Measurements from ENCODE around the gene LOXL4.

The LOXL4 gene

DNA sequence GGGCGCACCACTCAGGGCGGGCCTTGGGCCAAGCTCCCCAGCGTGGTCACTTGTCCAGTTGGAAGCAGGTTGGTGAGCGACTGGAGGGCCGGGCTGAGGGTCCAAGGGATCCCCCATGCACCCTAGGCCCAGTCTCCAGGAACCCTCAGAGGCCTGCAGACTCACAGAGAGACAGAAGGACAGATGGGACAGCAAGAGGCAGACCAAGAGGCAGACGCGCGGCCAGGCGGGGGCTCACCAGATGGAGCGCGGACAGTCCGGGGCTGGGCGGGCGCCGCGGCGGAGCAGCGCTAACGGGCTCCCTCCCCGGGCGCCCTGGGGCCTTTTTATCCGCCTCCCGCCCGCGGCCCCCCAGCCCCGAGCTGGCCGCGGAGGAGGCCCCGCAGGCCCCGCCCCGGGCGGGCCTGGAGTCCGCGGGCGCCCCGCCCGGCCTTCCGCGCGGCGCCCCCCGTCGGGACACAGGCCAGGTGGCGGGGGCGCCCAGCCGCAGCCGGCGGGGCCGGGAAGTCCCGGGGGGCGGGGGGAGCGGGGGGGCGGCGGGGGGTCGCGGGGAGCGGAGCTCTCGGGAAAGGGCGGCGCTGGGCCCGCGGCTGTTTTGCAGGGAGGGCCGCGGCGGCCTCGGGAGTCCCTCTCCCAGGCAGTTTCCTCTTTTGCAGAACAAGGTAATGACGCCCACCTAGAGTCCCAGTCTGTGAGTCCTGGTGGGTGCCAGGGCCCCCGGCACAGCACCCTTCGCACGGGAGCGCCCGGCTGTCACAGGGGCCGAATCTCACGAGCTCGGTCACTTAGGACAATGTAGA lies at the start of gene LOXL4:
Gene LOXL4, minus strand, starts transcription at position 301 of the 800 bp plus-strand sequence. CDS start 5,175 bp downstream, outside the sequence.
- H3K4me3 ChIP-seq (ENCODE audit: low read depth, low read length): no peak within 1 kb of the TSS
- no peak for DNase-seq (ENCODE audit: low read depth)
- TF ChIP-seq, protein P1, sequence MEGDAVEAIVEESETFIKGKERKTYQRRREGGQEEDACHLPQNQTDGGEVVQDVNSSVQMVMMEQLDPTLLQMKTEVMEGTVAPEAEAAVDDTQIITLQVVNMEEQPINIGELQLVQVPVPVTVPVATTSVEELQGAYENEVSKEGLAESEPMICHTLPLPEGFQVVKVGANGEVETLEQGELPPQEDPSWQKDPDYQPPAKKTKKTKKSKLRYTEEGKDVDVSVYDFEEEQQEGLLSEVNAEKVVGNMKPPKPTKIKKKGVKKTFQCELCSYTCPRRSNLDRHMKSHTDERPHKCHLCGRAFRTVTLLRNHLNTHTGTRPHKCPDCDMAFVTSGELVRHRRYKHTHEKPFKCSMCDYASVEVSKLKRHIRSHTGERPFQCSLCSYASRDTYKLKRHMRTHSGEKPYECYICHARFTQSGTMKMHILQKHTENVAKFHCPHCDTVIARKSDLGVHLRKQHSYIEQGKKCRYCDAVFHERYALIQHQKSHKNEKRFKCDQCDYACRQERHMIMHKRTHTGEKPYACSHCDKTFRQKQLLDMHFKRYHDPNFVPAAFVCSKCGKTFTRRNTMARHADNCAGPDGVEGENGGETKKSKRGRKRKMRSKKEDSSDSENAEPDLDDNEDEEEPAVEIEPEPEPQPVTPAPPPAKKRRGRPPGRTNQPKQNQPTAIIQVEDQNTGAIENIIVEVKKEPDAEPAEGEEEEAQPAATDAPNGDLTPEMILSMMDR (IDR thresholded peaks at IDR 0.05; ENCODE audit: low read depth, low read length, missing control alignments): no peak

DNA sequence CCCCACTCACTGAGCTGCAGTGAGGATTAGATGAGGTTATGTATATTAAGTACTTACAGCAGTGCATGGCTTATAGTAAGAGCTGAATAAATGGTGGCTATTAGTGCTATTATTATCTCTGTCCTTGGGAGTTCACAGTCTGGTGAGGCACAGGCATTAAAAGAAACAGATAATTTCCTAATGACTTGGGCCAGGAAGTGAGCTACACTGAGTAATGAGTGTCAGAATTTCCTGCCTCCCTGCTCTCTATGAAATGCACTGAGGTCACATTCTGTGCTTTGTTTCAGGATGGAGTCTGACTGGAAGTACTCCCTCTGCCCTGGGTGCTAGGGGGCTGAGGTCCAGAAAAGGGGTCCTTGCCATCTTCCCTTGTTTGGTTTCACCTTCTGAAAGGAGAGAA lies 48.7 kb upstream of the LOXL4 start:
- TF ChIP-seq, protein P1 (IDR thresholded peaks at IDR 0.05; ENCODE audit: low read depth, low read length, missing control alignments): no peak
- DNase-seq (ENCODE audit: low read depth): no peak
- H3K4me3 ChIP-seq (ENCODE audit: low read depth, low read length): no peak overlapping the region

DNA sequence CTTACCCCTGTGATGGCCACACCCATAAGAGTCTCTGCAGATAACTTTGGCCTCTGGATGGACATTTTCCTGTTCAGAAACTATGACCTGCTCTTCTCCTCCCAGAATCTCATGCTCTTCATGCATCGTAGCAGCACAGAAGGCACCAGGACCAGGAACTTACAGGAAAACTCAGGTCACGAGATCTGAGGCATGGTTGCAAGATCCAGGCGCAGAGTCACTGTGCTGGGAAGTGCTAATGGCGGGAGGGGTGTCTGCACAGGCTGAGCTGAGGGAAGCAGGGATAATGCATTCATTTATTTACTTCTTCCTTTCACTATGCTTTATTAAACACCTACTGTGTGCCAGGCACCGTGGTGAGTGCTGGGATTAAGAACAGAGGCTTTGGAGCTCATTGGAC lies 48.2 kb upstream of the LOXL4 start:
- no peak for DNase-seq (ENCODE audit: low read depth)
- no peak overlapping the region for H3K4me3 ChIP-seq (ENCODE audit: low read depth, low read length)
- TF ChIP-seq, protein P1 (IDR thresholded peaks at IDR 0.05; ENCODE audit: low read depth, low read length, missing control alignments): no peak

DNA sequence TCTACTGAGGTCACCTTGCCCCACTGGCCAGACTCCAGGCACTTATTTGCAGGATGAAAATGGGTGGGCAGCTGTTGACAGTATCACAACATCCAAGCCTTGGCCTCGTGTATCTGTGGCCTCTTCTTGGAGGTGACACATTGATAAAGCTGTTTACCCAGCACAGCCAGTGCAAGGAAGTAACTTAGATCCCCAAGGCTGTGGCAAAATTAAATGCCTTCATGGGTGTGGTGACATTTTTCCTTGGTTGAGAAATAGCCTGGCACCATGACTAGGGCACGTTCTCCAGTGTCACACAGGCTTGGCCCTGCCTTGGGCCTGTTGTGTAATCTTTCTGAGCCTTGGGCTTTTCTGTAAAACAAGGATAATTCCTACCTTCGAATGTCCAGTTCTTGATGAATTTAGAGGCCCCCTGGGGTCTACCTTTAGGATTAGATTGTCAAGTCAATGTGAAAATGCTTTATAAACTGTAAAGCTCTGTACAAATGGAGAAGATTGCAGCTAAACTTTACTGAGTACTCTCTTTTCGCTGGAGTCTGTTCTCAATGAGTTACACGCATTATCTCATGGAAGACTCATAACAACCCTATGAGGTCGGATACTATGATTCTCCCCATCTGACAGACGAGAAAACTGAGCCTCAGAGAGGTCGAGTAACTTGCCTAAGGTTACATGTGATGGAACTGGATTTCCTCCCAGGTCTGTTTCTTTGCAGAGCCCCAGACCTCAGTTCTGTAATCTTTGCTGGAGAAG lies 46.7 kb upstream of the LOXL4 start:
- H3K4me3 ChIP-seq (ENCODE audit: low read depth, low read length): no peak overlapping the region
- no peak for DNase-seq (ENCODE audit: low read depth)
- TF ChIP-seq, protein P1 (IDR thresholded peaks at IDR 0.05; ENCODE audit: low read depth, low read length, missing control alignments): no peak

DNA sequence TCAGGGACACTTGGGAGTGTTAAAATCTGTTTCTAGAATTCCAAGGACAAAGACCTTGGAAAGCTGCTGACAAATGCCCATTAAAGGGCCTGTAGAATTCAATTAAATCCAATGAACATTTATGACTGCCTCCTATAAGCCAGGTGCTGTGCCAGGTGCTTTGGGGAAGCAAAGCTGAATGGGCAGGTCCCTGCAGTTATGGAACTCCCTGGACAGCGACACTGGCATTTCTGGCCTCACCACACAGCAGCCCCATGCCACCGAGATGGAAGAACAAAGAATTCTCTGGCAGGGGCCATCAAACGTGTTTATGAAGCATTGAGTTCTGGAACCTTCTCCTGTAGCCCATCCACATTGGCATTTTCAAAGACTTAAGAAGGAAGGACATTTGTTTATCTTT lies 45.6 kb upstream of the LOXL4 start:
- TF ChIP-seq, protein P1 (IDR thresholded peaks at IDR 0.05; ENCODE audit: low read depth, low read length, missing control alignments): no peak
- no peak for DNase-seq (ENCODE audit: low read depth)
- no peak overlapping the region for H3K4me3 ChIP-seq (ENCODE audit: low read depth, low read length)

DNA sequence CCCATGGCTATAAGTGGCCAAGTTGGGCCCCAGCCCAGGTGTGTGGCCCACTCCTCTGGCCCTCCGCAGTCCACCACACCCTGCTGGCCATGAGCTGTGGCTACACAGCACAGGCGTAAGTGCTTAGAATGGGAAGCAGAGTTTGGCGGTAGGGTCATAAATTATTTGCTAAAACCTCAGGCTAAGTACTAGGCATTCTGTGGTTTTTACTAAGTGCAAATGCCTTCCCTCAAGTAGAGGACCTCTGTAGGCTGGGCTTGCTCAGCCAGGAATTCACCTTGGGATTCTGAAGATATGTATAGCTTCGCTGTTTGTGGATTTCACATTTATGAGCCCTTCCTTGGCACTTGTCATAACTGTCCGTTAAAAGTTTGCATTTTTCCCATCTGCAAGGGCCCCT lies 44.8 kb upstream of the LOXL4 start:
- no peak for DNase-seq (ENCODE audit: low read depth)
- no peak overlapping the region for H3K4me3 ChIP-seq (ENCODE audit: low read depth, low read length)
- TF ChIP-seq, protein P1 (IDR thresholded peaks at IDR 0.05; ENCODE audit: low read depth, low read length, missing control alignments): no peak
